Dermis microvascular lymphatic vessel endothelial cell (primary cell): ENCODE data around the gene CPNE5. TPM values are rescaled to one million over a fixed set of nuclear protein-coding genes. Genes with fewer than 3 reads are reported as not detected.
"Not testable (repeated sequence)": the region's sequence is repeated elsewhere in the genome, so short reads cannot be mapped to it uniquely, and the experiment has no call there.

Experiments used
- DNase-seq, 2 donors: peaks; one replicate each; pipeline versions ENCODE4 v3.0.0 to v3.0.0-alpha.2; 2010; ENCODE audit warnings: low read depth in 2 of 2
- total RNA-seq: library from RNA; depleted of rRNA; stranded (reverse); fragments of >200 nt; gene quantifications from 2 replicates; pipeline ENCODE4 v1.2.1, GENCODE V29; 2014

The CPNE5 gene
- total RNA-seq, 1 donor from 2014 or later, result 5.0 TPM

GRCh38 chr6:36704961-36705577 lies 134.2 kb downstream of the CPNE5 start:
- DNase-seq, result not testable (repeated sequence)

- DNase-seq, result no peak
Measured at GRCh38 chr6:36703982-36704381, 135.3 kb downstream of the CPNE5 start.

- DNase-seq, result no peak
Measured at GRCh38 chr6:36703081-36703606, 136.1 kb downstream of the CPNE5 start.

GRCh38 chr6:36702656-36703055 lies 136.6 kb downstream of the CPNE5 start:
- DNase-seq, result no peak

- no peak for DNase-seq
Measured at GRCh38 chr6:36701401-36701991, 137.7 kb downstream of the CPNE5 start.

GRCh38 chr6:36700831-36701230 lies 138.4 kb downstream of the CPNE5 start:
- DNase-seq, result no peak

GRCh38 chr6:36700071-36700812 lies 139.0 kb downstream of the CPNE5 start:
- no peak for DNase-seq

GRCh38 chr6:36699348-36699747 lies 139.9 kb downstream of the CPNE5 start:
- DNase-seq, result no peak

- no peak for DNase-seq
Measured at GRCh38 chr6:36698871-36699271, 140.4 kb downstream of the CPNE5 start.

GRCh38 chr6:36698196-36698595 lies 141.0 kb downstream of the CPNE5 start:
- DNase-seq, result no peak

GRCh38 chr6:36697481-36697903 lies 141.8 kb downstream of the CPNE5 start, which contains the start of gene RAB44:
TSS of gene RAB44 (plus strand) at chr6:36697826. CDS start at chr6:36704236, 6,410 bp downstream.
- no peak for DNase-seq

GRCh38 chr6:36695414-36695813 lies 143.8 kb downstream of the CPNE5 start:
- no peak for DNase-seq

- DNase-seq, result no peak
Measured at GRCh38 chr6:36694616-36695015, 144.6 kb downstream of the CPNE5 start.

GRCh38 chr6:36692861-36693702 lies 146.2 kb downstream of the CPNE5 start:
- DNase-seq, result no peak

GRCh38 chr6:36692220-36692619 lies 147.0 kb downstream of the CPNE5 start:
- no peak for DNase-seq

- DNase-seq, result no peak
Measured at GRCh38 chr6:36691612-36692011, 147.6 kb downstream of the CPNE5 start.

- DNase-seq, result no peak
Measured at GRCh38 chr6:36691011-36691410, 148.2 kb downstream of the CPNE5 start.
